NCI-H2227 (cell line): Measurements from ENCODE around the gene C19orf44.
"Not testable (repeated sequence)": the region's sequence is repeated elsewhere in the genome, so short reads cannot be mapped to it uniquely, and the experiment has no call there.

Experiments
- DNase-seq: peaks from one replicate; lab custom pipeline; 2025; ENCODE audit not compliant: unreplicated experiment; lab: John Stamatoyannopoulos, UW

C19orf44 gene

GRCh38 chr19:16495982-16496612 is at the start of gene C19orf44, which contains the start of gene CALR3:
TSS of gene C19orf44 (plus strand) at chr19:16496394. CDS start at chr19:16500793, 4,399 bp downstream.
TSS of gene CALR3 (minus strand) at chr19:16496167. CDS start at chr19:16496129, 38 bp downstream.
- DNase-seq, result peak; percentile 97

GRCh38 chr19:16446724-16447368 is 49.3 kb upstream of the C19orf44 start:
- no peak for DNase-seq

GRCh38 chr19:16448872-16449271 is 47.3 kb upstream of the C19orf44 start:
- not testable (repeated sequence) for DNase-seq

GRCh38 chr19:16449330-16449961 is 46.7 kb upstream of the C19orf44 start:
- no peak for DNase-seq

- no peak for DNase-seq
Measured at GRCh38 chr19:16452325-16452724, 43.9 kb upstream of the C19orf44 start.

GRCh38 chr19:16454351-16454918 is 41.8 kb upstream of the C19orf44 start:
- DNase-seq, result no peak

- no peak for DNase-seq
Measured at GRCh38 chr19:16455489-16455888, 40.7 kb upstream of the C19orf44 start.

- DNase-seq, result no peak
Measured at GRCh38 chr19:16456652-16457194, 39.5 kb upstream of the C19orf44 start.

GRCh38 chr19:16457195-16457953 is 38.8 kb upstream of the C19orf44 start:
- DNase-seq, result peak; percentile 7

- DNase-seq, result no peak
Measured at GRCh38 chr19:16457954-16458331, 38.3 kb upstream of the C19orf44 start.

- DNase-seq, result no peak
Measured at GRCh38 chr19:16458391-16459341, 37.5 kb upstream of the C19orf44 start.

- DNase-seq, result no peak
Measured at GRCh38 chr19:16459680-16460079, 36.5 kb upstream of the C19orf44 start.

- no peak for DNase-seq
Measured at GRCh38 chr19:16460454-16460853, 35.7 kb upstream of the C19orf44 start.

GRCh38 chr19:16461630-16462051 is 34.6 kb upstream of the C19orf44 start:
- no peak for DNase-seq

- DNase-seq, result no peak
Measured at GRCh38 chr19:16462757-16463250, 33.4 kb upstream of the C19orf44 start.

GRCh38 chr19:16463341-16463990 is 32.7 kb upstream of the C19orf44 start:
- no peak for DNase-seq

GRCh38 chr19:16463991-16464575 is 32.1 kb upstream of the C19orf44 start:
- DNase-seq, result no peak

- DNase-seq, result no peak
Measured at GRCh38 chr19:16465239-16465638, 31.0 kb upstream of the C19orf44 start.
